NOMO-1 treated with dmso at 0.1 percent for 144 hours (cell line): ENCODE data around the gene COL17A1.

Experiments used
- DNase-seq: peaks from one replicate; lab custom pipeline; 2025; ENCODE audit not compliant: unreplicated experiment; lab: John Stamatoyannopoulos, UW

COL17A1 gene

GRCh38 chr10:104054430-104054829 lies 31.2 kb downstream of the COL17A1 start:
- DNase-seq: no peak

DNA sequence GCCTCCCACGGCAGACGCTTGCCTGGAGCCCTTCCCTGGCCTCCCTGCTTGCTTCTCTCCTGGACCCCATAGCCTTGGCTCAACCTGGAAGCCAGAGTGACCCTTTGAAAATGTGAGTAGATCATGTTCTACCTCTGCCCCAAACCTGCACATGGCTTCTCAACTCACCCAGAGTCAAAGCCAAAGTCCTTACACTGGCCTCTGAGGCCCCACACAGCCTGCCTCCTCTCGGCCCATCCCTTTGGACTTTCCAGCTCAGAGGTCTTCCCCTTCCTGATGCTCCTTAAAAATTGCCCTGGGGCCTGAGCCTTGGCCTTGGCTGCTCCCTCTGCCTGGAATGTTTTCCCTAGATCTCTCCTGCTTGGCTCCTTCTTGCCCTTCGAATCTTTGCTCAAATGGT lies 32.5 kb downstream of the COL17A1 start:
- DNase-seq: no peak

DNA sequence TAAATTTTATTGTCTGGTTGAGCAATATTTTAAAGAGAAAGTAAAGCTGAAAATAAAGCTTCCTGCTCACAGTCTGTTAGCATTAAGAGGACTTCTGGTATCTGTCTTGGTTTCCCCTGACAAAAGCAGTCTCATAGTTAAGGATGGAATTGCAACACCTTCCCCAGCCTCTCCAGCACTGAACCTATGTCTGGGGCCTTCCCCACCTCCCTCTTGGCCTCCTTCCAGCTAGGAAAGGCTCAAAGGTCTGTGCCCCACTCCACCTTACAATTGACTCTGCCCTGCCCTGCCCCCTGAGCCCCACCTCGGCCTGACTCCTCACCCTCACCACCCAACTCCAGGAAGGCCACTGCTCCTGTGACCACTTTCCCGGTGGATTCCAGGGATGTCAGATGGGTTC lies 33.2 kb downstream of the COL17A1 start:
- DNase-seq: no peak

DNA sequence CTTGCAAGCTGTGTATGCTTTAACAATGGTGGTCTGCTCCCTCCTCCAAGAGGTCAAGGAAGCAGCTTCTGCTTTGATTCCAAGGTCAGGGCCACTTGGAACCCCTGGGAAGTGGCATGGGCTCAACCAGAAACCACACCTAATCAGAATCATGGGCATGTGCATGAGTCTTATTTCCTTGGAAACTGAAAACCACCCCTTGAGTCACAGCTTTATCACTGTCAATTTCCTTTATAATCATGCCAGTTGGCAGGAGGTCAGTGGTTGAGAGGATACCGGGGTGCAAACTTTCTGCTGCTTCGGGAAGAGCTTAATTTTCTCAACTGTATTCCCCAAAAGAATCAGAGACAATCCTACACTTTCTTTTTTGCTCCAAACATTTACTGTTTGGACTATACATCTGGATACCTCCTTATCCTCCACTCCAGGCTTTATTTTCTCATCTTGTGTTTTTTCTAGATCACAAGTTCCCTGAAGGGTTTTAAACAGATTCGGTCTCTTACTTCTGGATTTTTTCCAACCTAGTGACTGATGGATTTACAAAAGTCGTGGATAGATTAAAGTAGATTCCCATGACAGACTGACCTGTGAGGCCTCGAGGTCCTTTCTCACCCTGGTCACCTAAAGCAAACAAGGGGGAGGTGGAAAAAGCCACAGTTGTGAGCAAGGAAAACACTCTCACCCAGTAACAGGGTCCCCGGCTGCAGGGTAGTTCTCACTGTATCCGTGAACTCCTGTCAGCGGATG lies 36.0 kb downstream of the COL17A1 start:
- no peak for DNase-seq

GRCh38 chr10:104046651-104047050 lies 39.0 kb downstream of the COL17A1 start:
- no peak for DNase-seq

- no peak for DNase-seq
These were observed 40.3 kb downstream of the COL17A1 start for GRCh38 chr10:104045151-104046089.

DNA sequence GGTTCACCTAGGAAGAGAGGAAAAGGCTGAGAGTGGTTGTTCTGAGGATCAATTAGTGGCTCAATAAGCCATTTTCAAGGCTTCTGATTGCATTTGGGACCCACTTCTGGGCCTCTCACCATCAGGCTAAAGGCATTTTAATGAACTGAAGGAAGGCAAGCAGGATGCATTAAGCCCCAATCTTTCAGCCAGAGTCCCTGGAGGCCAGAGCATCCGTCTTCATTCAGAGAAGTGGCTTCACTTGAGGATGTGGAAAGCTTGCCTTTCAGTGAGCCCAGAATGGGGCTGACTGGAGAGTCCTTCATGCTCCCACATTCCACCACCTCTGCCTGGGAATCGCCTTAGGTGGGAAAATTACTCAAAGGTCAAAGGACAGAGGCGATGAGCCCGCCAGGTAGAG lies 41.8 kb downstream of the COL17A1 start:
- DNase-seq: no peak

GRCh38 chr10:104043185-104043830 lies 42.4 kb downstream of the COL17A1 start:
- no peak for DNase-seq

- DNase-seq: no peak
These were observed 43.7 kb downstream of the COL17A1 start for GRCh38 chr10:104041891-104042535.

DNA sequence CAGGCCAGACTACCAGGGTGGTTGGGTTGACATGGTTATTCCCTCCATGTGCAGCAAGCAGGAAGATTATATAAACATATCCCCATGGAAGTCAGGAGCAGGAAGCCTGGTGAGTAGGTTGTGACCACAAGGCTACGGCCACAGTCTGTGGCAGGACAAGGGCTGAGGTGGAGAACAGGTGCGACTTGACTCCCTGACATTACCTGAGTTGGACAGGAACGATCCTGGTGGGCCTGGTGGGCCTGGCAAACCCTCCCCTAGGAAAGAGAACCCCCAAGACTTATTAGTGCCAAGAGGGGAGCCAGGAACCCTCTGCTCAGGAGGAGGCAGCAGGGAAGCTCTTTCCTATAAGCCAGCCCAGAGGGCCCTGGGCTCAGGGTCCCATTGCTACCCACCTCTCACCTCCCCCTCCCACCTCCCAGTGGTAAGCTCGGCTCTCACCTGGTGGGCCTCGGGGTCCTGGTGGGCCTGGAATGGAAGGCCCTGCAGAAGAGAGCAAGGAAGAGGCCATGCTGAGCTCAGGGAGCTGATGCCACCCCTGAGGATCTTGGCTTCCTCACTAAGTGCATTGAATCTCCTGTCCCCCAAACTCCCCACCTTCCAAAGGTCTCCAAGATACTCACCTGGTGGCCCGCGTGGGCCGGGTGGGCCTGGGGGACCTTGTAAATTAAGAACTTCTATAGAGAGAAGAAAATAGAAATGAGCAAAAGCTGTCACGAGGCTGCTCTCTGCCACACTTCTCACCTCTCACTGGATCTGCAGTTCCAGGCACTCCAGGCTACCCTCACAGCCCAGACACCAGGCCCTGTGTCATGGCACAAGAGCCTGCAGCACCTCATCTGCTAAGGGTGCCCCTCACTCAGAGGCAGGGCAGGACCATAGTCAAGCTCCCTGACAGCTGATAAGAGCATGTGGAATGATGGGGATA lies 44.6 kb downstream of the COL17A1 start:
- peak; percentile 8 for DNase-seq

GRCh38 chr10:104040382-104040781 lies 45.3 kb downstream of the COL17A1 start:
- DNase-seq: no peak

GRCh38 chr10:104038958-104039752 lies 46.5 kb downstream of the COL17A1 start:
- DNase-seq: no peak

GRCh38 chr10:104038537-104038936 lies 47.1 kb downstream of the COL17A1 start:
- no peak for DNase-seq

- DNase-seq: no peak
These were observed 48.3 kb downstream of the COL17A1 start for GRCh38 chr10:104037261-104037951.

- DNase-seq: no peak
These were observed 49.0 kb downstream of the COL17A1 start for GRCh38 chr10:104036518-104037260.

DNA sequence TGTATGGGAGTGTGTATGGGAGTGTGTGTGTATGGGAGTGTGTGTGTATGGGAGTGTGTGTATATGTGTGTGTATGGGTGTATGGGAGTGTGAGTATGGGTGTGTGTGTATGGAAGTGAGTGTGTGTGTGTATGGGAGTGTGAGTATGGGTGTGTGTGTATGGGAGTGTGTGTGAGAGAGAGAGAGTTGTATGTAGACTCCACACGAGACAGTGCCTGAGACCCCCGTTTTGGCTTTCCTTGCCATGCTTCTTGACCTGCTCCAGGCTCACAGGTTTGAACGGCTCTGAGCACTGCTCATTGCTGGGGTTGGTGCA lies 49.7 kb downstream of the COL17A1 start:
- no peak for DNase-seq

GRCh38 chr10:104035194-104036068 lies 50.2 kb downstream of the COL17A1 start:
- no peak for DNase-seq
